ENCODE data around the gene NOX3.

- TF ChIP-seq SMC3 (conservative IDR thresholded peaks at IDR 0.05; ENCODE audit: poor library complexity) (no peak), EP300 (conservative IDR thresholded peaks at IDR 0.05; ENCODE audit: poor library complexity, severe bottlenecking) (no peak), POLR2AphosphoS5 (IDR thresholded peaks at IDR 0.05) (no peak)
- TF ChIP-seq, protein P1, sequence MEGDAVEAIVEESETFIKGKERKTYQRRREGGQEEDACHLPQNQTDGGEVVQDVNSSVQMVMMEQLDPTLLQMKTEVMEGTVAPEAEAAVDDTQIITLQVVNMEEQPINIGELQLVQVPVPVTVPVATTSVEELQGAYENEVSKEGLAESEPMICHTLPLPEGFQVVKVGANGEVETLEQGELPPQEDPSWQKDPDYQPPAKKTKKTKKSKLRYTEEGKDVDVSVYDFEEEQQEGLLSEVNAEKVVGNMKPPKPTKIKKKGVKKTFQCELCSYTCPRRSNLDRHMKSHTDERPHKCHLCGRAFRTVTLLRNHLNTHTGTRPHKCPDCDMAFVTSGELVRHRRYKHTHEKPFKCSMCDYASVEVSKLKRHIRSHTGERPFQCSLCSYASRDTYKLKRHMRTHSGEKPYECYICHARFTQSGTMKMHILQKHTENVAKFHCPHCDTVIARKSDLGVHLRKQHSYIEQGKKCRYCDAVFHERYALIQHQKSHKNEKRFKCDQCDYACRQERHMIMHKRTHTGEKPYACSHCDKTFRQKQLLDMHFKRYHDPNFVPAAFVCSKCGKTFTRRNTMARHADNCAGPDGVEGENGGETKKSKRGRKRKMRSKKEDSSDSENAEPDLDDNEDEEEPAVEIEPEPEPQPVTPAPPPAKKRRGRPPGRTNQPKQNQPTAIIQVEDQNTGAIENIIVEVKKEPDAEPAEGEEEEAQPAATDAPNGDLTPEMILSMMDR (IDR thresholded peaks at IDR 0.05; ENCODE audit: poor library complexity, severe bottlenecking): no peak
Observed at GRCh38 chr6:155373276-155373675, 82.4 kb downstream of the NOX3 start.

Measured in neural cell (in vitro differentiated cells).